Activated T-cell treated with anti-CD3 and anti-CD28 coated beads for 4 hours (primary cell): ENCODE data around the gene MEAK7.

ENCODE experiments used
- DNase-seq: peaks from one replicate; pipeline ENCODE4 v3.0.0-alpha.2; 2020

MEAK7 gene

DNA sequence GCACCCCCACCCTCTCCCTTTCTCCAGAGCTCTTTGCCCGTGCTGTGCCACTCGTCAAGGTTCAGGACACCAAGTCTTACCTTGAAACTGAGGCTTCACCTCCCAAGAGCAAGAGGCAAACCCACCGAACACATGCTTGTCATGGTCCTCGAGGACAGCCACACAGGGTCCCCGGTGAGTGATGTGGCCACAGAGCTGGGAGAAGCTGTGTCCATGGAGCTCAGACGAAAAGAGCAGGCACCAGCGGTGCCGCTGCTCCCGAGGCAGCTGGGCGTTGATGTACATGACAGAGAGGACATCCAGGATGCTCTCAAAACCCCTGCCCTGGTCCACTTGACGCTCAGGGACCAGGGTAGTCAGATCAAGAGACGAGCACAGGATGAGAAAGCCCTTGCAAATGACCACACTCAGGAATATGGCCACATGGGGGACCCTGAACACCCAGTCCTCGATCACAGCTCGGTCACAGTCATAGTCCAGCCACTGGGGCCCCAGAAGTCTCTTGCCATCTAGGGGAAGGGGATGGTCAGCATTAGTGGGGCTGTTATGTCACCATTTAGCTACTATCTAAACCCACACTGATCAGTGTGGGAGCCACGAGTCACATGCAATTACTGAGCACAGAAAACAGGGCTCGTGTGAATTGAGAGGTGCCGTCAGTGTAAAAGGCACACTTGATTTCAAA lies 17.8 kb downstream of the MEAK7 start:
- DNase-seq: no peak

DNA sequence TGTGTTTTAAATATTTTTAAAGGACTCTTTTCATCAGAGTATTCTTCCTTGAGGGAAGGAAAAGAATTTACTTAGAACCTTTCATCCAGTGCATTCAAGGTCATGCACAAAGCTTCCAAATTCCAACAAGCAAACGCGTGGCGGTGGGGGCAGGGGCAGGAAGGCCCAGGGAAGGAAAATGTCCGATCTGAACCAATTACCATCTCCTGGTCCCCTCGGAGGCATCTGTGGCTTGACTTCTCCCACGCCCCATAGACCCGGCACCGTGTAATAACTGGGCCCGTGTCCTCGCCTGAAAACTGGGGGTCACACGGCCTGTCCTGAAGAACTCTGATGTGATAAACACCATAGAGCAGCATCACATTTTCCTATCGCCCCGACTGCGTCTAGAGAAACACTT lies 18.3 kb downstream of the MEAK7 start:
- DNase-seq: no peak

DNA sequence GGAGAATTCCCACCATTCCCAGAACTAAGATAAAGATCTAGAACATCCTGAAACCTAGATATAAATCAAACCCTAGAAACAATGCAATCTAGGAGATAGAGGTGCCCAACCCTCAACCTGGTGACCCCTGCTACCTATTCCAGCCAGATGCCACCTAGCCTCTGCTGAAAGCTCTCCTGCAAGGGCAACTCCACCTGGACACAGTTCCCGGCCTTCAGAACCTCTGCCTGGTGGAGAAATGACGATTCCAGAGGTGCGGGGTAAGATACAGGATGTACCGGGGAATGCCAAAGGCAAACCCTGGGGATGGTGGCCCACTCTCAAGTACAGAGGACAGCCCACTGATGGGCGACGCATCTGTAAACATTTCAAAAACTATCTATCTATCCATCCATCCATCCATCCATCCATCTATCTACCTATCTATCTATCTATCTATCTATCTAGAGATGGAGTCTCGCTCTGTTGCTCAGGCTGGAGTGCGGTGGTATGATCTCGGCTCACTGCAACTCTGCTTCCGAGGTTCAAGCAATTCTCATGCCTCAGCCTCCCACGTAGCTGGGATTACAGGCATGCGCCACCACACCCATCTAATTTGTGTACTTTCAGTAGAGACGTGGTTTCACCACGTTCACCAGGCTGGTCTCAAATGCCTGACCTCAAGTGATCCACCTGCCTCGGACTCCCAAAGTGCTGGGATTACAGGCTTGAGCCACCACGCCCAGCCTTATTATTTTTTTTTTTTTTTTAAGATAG lies 19.0 kb downstream of the MEAK7 start:
- no peak for DNase-seq

GRCh38 chr16:84484579-84485254 lies 19.7 kb downstream of the MEAK7 start:
- DNase-seq: no peak

DNA sequence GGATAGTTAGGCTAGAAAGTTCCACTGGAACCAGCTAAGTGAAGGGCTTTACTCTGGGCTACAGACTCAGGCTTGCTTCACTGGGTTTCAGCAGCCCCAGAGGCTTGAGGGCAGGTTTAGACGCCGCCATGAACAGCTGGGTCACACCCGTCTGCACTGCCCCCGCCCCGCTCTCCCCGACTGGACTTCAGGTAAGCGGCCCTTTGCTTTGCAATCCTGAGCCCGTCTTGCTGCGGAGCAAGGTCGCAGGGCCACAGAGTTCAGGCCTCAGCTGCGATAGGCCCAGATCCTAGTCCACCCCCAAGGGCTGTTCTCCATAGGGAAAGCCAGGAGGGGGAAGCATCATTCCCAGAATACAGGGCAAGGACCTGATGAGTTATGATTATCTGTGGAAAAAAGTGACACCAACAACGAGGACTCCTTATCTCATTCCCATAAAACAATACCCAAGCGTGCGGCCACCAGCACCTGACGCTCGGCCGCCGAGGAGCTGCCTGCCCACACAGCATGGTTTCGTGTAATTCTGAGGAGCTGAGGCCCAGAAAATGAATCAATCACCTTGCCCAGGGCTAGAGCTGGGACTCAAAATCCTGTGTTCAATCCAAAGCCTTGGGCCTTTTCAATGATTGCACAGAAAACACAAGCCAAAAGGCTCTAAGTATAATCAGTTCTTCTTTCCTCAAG lies 20.4 kb downstream of the MEAK7 start:
- no peak for DNase-seq

- no peak for DNase-seq
These were observed 21.2 kb downstream of the MEAK7 start for GRCh38 chr16:84482951-84483881.

DNA sequence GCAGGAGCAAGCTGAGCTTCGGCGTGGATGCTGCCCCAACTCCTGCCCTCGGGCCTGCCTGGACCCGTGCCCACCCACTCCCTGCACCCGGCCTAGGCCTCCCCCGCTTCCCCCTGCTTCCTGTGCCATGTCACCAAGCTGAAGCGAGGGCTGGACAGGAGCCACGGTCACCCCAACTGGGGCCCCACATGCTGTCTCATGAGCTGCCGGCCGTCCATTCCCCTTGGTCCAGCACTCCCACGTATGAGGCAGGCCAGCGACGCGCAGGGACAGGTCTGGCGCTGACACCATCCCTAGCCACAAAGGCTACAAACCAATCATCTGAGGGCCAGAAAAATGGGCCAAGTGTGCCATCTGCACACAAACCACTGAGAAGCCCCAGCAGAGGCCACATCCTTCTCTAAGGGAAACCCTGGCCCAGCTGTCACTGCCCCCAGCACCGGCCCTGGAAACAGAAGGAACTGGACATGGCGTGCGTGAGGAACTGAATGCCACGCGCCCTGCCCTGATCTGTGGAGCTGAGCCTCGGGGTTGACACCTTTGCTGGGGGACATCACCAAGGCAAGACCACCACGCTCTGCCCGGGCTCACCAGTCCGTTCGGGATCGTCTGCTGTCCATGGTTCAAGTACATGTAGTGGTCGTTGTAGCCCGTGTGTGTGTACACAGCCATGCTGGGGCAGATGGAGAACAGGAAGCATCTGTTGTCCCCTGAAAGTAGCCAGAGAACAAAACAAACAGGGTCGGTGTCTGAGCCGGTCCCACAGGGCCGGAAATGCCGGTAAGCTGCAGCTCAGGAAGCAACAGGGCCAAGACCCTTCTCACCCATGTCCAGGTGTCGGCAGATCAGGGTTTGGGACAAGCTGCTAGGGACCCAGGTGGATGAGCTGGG lies 22.2 kb downstream of the MEAK7 start:
- DNase-seq: no peak

DNA sequence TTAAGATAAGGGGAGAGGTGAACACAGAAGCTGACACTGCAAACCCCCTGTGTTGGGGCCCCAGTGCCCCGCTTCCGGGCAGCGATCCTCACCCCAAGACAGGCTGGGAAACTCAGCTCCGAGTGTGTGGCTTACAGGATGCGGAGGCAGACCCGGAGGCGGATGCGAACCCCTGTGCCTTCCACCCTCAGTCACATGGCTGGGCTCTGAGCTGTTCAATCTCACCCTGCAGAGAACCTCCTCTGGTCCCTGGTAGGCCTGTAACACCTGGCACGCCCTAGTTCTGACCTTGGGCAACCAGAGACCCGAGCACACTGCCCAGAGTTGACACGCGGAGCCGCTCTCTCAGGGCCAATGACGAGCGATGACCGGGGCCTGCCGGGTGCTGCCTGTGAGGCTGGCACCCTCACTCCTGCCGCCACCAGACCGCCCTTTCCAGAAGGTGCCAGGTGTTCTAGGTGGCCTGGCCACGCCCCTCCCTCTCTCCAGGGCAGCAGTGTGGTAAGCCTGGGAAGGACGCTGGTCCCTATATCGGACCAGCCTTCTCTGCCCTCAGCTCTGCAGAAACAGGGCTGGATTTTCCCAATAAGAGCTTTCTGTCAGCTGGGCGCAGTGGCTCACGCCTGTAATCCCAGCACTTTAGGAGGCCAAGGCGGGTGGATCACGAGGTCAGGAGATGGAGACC lies 23.3 kb downstream of the MEAK7 start:
- DNase-seq: no peak

DNA sequence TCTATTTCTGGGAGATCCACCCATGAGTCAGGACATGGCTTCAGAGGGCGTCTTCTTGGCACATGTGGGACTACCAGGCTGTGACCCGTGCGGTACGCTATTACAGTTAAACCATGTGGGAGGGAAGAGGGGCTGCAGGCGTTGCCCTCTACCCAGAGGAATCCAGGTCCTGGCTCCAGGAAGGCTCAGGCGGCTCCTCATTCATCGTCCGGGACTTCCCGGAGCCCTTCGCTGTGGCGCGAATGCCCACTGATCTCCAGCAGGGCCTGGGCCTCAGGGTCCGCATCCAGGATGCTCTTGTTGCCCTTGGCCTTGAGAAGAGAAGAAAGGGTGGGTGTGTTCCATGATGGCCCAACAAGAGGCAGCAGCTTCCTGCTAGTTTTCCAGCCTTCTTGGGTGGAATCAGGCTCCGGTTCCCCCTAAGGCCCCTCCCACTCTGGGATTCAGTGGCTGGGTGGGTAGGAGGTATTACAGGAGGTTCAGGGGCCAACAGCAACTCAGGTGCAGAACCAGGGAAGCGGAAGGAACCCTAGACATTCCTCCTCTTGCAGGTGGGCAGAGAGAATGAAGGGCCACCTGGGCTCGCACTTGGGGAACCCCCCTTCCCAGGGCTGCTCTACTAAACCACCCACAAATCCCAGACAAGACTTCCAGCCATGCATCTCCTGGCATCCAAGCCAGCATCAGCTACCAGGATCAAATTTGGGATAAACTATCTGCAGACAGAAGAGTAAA lies 24.6 kb downstream of the MEAK7 start:
- DNase-seq: no peak

GRCh38 chr16:84478172-84478947 lies 26.1 kb downstream of the MEAK7 start:
- no peak for DNase-seq

DNA sequence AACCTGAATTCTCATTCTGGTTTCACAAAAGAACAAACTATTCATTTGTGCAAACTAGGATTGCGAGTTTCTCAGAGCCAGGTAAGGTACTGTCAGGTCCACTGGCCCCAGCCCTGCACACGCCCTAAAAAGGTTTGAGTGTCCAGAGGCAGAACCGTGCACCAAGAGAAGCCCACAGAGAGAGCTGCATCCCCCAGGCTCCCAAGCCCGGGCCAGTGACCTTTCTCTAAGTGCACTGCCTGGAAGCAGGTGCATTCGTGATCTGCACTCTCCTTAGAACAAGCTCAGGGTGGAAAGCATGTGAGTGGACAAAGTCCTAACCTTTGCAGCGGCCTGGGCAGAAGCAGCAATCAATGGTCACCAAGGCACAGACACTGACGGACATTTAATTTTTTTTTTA lies 26.8 kb downstream of the MEAK7 start:
- no peak for DNase-seq

- no peak for DNase-seq
These were observed 28.1 kb downstream of the MEAK7 start for GRCh38 chr16:84476401-84476800.

DNA sequence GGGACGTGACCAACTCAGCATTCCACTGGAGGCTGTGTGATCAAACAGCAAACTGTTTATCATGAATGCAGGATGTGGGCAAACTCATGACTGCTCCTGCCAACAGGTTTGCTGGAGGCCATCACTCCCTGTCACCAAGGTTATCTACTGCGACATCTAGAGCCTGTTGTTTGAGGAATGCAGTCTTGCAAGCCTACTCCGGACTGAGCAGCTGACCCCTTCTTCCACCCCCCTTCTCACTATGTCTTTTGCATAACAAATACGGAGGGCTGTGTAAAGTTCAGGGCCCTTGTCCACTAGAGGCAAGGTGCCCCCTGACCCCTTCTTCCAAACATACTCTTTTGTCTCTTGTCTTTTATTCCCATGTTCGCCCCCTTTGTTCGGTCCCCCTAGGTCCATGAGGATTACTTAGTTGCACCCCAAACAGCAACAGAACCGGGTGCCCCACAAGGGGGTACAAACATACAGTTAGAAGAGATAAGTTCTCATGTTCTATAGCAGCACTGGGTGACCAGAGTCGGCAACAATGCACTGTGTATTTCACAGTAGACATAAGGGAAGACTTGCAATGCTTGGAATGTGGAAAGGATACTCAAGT lies 28.7 kb downstream of the MEAK7 start:
- no peak for DNase-seq

GRCh38 chr16:84471966-84472365 lies 32.5 kb downstream of the MEAK7 start:
- no peak for DNase-seq

GRCh38 chr16:84471316-84471715 lies 33.1 kb downstream of the MEAK7 start:
- no peak for DNase-seq

DNA sequence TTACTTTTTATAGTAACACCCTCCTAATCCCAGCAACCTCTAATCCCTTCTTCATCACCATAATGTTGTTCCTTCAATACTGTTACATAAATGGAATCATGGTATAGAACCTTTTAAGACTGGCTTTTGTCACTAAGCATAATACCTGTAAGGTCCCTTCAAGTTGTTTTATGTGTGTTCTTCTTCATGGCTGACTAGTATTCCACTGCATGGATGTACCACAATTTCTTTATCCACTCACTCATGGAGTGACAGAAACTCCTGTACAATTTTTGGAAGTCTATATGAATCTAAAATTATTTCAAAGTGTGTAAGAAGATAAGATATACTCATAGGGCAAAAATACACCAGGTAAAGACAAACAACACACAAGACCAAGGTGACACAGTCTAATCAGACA lies 36.8 kb downstream of the MEAK7 start:
- DNase-seq: no peak

- no peak for DNase-seq
These were observed 37.2 kb downstream of the MEAK7 start for GRCh38 chr16:84467256-84467655.

DNA sequence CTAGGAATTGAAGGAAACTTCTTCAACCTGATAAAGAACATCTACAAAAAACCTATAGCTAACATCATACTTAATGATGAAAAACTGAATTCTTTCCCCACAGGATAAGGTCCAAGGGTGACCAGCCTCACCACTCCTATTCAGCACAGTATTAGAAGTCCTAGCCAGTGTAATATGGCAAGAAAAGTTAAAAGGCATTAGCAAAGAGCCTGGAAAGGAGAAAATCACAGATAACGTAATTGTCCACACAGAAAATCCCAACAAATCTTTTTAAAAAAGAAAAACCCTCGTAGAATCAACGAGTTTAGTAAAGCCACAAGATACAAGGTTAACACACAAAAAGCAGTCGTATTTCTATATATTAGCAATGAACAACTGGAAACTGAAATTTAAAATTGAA lies 37.8 kb downstream of the MEAK7 start:
- DNase-seq: no peak

DNA sequence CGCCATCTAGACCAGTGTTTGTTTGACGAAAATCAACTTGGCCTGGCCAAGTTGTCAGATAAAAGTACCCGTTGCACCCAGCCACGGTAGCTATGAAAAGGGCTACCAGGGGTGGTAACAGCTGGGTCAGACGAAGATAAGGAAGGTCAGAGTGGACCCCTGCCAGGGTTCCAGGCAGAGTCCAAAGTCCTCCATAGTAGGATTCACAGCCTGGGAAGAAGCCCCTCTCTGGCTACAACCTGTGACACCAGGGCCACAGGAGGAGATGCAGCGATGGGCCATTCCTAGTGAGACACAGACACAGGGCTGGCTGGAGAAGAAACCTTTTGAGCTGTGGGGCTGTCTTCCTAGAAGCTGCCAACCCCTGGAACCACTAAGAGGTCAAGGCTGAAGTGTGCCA lies 39.3 kb downstream of the MEAK7 start:
- DNase-seq: no peak
